ENCODE measurements around the gene TMEM109.

The TMEM109 gene

DNA sequence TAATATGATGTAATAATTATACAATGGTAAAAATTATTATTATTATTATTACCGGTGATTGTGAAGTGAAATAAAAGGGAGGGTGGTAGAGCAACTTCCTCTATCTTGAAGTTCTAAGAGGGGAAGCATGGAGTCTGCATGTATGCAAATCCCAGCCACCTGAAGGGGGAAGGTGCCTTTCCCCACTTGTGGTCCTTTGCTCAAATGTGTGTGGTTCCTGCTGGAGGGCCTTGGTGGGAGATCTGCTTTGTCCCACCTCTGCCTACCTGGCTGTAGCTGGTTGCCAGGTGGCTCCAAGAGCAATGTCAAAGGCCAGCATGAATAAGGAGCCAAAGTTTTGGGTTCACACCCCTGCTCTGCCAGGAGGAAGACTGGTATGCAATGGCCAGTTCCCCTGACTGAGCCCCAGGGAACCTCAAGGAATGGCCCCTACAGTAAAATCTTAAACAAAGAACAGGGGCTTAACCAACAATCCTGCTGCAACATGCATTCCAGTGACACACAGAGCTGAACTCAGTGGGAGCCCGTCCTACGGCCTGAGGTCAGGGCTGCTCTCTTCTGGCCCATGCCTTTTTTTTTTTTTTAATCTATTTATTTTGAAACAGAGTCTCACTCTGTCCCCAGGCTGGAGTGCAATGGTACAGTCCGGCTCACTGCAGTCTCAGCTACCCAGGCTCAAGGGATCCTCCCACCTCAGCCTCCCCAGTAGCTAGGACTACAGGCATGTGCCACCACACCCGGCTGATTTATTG, 18.8 kb downstream of the TMEM109 start:
- no peaks in the 10 kb centered on the region for H3K79me2 ChIP-seq
- no peaks in the 10 kb centered on the region for H3K4me1 ChIP-seq
- H3K9me3 ChIP-seq (ENCODE audit: control insufficient read depth, low read length), result no peaks in the 10 kb centered on the region
- H3K4me2 ChIP-seq (ENCODE audit: low read length), result no peak overlapping the region
- no peak overlapping the region for H2AFZ ChIP-seq
- H3K27me3 ChIP-seq (ENCODE audit: control insufficient read depth, insufficient read depth, low read length), result no peaks in the 10 kb centered on the region
- H3K9ac ChIP-seq, result no peak overlapping the region
- no peaks in the 10 kb centered on the region for H3K36me3 ChIP-seq (ENCODE audit: control insufficient read depth, insufficient read depth, low read length)
- H3K4me3 ChIP-seq (ENCODE audit: low read depth, low read length), result no peak overlapping the region
- H3K27ac ChIP-seq, result no peak overlapping the region
- TF ChIP-seq, protein P1, sequence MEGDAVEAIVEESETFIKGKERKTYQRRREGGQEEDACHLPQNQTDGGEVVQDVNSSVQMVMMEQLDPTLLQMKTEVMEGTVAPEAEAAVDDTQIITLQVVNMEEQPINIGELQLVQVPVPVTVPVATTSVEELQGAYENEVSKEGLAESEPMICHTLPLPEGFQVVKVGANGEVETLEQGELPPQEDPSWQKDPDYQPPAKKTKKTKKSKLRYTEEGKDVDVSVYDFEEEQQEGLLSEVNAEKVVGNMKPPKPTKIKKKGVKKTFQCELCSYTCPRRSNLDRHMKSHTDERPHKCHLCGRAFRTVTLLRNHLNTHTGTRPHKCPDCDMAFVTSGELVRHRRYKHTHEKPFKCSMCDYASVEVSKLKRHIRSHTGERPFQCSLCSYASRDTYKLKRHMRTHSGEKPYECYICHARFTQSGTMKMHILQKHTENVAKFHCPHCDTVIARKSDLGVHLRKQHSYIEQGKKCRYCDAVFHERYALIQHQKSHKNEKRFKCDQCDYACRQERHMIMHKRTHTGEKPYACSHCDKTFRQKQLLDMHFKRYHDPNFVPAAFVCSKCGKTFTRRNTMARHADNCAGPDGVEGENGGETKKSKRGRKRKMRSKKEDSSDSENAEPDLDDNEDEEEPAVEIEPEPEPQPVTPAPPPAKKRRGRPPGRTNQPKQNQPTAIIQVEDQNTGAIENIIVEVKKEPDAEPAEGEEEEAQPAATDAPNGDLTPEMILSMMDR (IDR thresholded peaks at IDR 0.05), result no peak

DNA sequence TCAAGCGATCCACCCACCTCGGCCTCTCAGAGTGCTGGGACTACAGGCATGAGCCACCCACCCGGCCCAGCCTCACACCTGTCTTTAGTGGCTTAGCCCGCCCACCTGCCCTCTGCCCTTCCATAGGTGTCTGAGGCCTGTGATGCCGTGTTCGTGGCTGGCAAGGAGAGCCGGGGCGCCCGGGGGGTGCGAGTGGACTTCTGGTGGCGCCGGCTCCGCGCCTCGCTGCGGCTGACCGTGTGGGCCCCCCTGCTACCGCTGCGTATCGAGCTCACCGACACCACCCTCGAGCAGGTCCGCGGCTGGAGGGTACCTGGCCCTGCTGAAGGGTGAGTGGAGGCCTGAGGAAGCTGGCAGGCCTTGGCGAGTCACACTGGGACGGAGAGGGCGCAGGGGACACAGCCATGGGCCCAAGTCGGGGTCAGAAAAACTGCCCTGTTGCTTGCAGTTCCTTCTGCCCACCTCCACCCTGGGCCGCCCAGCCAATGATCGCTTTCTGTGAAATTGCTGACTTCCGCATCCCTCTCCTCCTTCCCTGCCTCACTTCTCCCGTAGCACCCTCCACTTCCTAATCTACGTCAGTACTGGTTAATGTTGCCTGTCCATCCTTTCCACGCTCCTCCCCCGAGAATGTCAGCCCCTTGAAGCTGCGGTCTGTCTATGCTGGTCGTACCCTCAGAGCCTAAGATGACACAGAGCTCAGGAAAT, 19.6 kb downstream of the TMEM109 start:
- TF ChIP-seq, protein P1 (IDR thresholded peaks at IDR 0.05), result no peak
- Histone ChIP-seq H3K4me1 (no peaks in the 10 kb centered on the region), H3K27ac (no peak overlapping the region), H3K9me3 (ENCODE audit: control insufficient read depth, low read length) (no peaks in the 10 kb centered on the region), H2AFZ (no peak overlapping the region), H3K4me2 (ENCODE audit: low read length) (no peak overlapping the region), H3K9ac (no peak overlapping the region), H3K36me3 (ENCODE audit: control insufficient read depth, insufficient read depth, low read length) (no peaks in the 10 kb centered on the region), H3K79me2 (no peaks in the 10 kb centered on the region), H3K27me3 (ENCODE audit: control insufficient read depth, insufficient read depth, low read length) (no peaks in the 10 kb centered on the region), H3K4me3 (ENCODE audit: low read depth, low read length) (no peak overlapping the region)

DNA sequence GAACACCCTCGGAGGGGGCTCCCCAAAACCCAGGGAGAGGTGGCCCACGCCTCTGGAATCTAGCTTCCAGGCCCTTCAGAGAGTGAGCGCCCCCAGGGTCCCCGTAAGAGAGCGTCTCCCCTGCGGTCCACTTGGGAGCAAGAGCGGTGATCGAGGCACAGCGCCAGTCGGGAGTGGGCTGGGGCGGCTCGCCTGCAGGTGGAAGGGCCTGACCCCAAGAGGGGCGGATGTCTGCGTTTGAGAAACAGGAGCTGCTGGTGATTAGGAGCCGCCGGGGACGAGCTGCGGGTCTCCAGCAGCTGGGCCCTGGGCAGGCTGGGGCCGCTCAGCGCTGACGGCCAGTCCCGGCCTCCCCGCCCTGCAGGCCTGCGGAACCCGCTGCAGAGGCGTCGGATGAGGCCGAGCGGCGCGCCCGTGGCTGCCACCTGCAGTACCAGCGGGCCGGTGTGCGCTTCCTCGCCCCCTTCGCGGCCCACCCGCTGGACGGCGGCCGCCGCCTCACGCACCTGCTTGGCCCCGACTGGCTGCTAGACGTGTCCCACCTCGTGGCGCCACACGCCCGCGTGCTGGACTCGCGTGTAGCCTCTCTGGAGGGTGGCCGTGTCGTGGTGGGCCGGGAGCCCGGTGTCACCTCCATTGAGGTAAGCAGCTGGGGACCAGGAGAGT, 20.3 kb downstream of the TMEM109 start:
- TF ChIP-seq, protein P1 (IDR thresholded peaks at IDR 0.05), result no peak
- Histone ChIP-seq H3K9ac (no peak overlapping the region), H2AFZ (no peak overlapping the region), H3K27ac (no peak overlapping the region), H3K4me3 (ENCODE audit: low read depth, low read length) (no peak overlapping the region), H3K4me1 (no peaks in the 10 kb centered on the region), H3K4me2 (ENCODE audit: low read length) (no peak overlapping the region), H3K36me3 (ENCODE audit: control insufficient read depth, insufficient read depth, low read length) (no peaks in the 10 kb centered on the region), H3K79me2 (no peaks in the 10 kb centered on the region), H3K9me3 (ENCODE audit: control insufficient read depth, low read length) (no peaks in the 10 kb centered on the region), H3K27me3 (ENCODE audit: control insufficient read depth, insufficient read depth, low read length) (no peaks in the 10 kb centered on the region)

DNA sequence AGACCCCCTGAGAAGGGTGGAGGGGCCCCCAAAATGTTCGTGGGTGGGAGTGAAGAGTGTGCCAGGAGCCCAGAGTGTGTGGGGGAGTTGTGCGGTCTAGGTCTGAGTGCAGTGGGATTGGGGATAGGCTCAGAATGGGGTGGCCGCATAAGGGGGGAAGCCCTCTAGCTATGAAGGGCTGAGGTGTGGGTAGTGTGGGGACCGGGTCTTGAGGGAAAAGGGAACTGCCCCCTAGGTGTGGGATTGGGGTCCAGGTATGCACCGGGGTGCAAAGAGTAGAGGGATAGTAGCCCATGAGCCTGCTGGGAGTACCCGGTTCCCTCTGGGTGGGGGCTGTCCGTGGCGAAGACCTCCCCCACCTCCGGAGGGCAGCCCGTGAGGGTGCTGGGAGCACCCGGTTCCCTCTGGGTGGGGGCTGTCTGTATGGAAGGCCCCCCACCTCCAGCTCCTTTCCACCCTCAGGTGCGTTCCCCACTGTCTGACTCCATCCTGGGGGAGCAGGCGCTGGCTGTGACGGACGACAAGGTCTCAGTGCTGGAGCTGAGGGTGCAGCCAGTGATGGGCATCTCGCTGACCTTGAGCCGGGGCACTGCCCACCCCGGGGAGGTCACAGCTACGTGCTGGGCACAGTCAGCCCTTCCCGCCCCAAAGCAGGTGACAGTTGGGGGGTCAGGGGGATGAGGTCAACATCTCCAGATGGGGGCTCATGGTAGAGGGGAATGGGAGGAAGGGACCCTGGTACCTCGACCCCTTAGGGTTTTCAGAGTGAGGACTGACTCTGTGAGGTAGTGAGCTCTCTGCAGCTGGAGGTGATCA, 21.0 kb downstream of the TMEM109 start:
- no peaks in the 10 kb centered on the region for H3K9me3 ChIP-seq (ENCODE audit: control insufficient read depth, low read length)
- TF ChIP-seq, protein P1 (IDR thresholded peaks at IDR 0.05), result no peak

More for the DNA sequence above, 21.0 kb downstream of the TMEM109 start:
- Histone ChIP-seq H3K27ac (no peak overlapping the region), H3K4me3 (ENCODE audit: low read depth, low read length) (no peak overlapping the region), H3K36me3 (ENCODE audit: control insufficient read depth, insufficient read depth, low read length) (no peaks in the 10 kb centered on the region), H3K4me2 (ENCODE audit: low read length) (no peak overlapping the region), H3K27me3 (ENCODE audit: control insufficient read depth, insufficient read depth, low read length) (no peaks in the 10 kb centered on the region), H2AFZ (no peak overlapping the region), H3K9ac (no peak overlapping the region), H3K79me2 (no peaks in the 10 kb centered on the region), H3K4me1 (no peaks in the 10 kb centered on the region)

Data from parathyroid adenoma (tissue), 2 donors.